Thyroid gland (tissue), 4 donors: ENCODE measurements around the gene ADAMTSL3.

ENCODE experiments used
- POLR2A ChIP-seq, 2 donors: fragments of 450-650 bp; IDR thresholded peaks; one replicate each; pipeline ENCODE4 v1.6.1; 2017; ENCODE audit warnings: antibody characterized with exemption in 2 of 2, mild to moderate bottlenecking in 2 of 2, moderate library complexity in 1 of 2
- TF ChIP-seq, protein P1 (sequence below), 6 experiments: fragments of 200-600 bp in 3 of 6; fragments of 450-650 bp in 3 of 6; sonication (generic) in 3 of 6; IDR thresholded peaks; one replicate each; pipeline ENCODE4 v1.5.1; 2016 to 2019; ENCODE audit warnings: antibody characterized with exemption in 6 of 6, mild to moderate bottlenecking in 2 of 6, inconsistent platforms in 1 of 6, moderate library complexity in 1 of 6

- no peak for TF ChIP-seq POLR2A (IDR thresholded peaks at IDR 0.05)
- TF ChIP-seq, protein P1, sequence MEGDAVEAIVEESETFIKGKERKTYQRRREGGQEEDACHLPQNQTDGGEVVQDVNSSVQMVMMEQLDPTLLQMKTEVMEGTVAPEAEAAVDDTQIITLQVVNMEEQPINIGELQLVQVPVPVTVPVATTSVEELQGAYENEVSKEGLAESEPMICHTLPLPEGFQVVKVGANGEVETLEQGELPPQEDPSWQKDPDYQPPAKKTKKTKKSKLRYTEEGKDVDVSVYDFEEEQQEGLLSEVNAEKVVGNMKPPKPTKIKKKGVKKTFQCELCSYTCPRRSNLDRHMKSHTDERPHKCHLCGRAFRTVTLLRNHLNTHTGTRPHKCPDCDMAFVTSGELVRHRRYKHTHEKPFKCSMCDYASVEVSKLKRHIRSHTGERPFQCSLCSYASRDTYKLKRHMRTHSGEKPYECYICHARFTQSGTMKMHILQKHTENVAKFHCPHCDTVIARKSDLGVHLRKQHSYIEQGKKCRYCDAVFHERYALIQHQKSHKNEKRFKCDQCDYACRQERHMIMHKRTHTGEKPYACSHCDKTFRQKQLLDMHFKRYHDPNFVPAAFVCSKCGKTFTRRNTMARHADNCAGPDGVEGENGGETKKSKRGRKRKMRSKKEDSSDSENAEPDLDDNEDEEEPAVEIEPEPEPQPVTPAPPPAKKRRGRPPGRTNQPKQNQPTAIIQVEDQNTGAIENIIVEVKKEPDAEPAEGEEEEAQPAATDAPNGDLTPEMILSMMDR (IDR thresholded peaks at IDR 0.05): no peak
These were observed 80.6 kb downstream of the ADAMTSL3 start for GRCh38 chr15:83734487-83734886.
